RWPE1 (cell line): Measurements from ENCODE around the gene NMB.

ENCODE experiments used
- CTCF ChIA-PET: fragments of 350-600 bp; sonication (Branson Sonifier 250); formaldehyde crosslinking; extraction: SDS; loops from one replicate; lab custom pipeline; 2021; lab: Yijun Ruan, JAX
- POLR2A ChIA-PET: fragments of 400-600 bp; formaldehyde crosslinking; extraction: SDS; loops from one replicate; lab custom pipeline; 2020; ENCODE audit warnings: antibody characterized with exemption; ENCODE audit not compliant: low non-redundant PET; lab: Yijun Ruan, JAX
- DNase-seq: peaks from one replicate; pipeline ENCODE4 v3.0.0; 2012; ENCODE audit warnings: low spot score
- H3K27ac ChIP-seq: fragments of 450-650 bp; 2 replicates; pipeline ENCODE4 v1.5.1; 2017
- CTCF ChIP-seq: fragments of 450-650 bp; conservative IDR thresholded peaks from 2 replicates; pipeline ENCODE4 v1.5.1; 2017; ENCODE audit warnings: low read depth, mild to moderate bottlenecking

Gene NMB

GRCh38 chr15:84638103-84638502 lies 19.9 kb downstream of the NMB start:
- H3K27ac ChIP-seq = no peak overlapping the region
- no peak for TF ChIP-seq CTCF
- POLR2A ChIA-PET = no interaction called here
- DNase-seq = peak; percentile 53
- CTCF ChIA-PET = interaction anchor here (0.6 to 2.0 kb wide), 4 partner anchors 11 to 256 kb away, joined by 3 to 8 read pairs (median 4); no protein-coding TSS in a partner anchor

DNA sequence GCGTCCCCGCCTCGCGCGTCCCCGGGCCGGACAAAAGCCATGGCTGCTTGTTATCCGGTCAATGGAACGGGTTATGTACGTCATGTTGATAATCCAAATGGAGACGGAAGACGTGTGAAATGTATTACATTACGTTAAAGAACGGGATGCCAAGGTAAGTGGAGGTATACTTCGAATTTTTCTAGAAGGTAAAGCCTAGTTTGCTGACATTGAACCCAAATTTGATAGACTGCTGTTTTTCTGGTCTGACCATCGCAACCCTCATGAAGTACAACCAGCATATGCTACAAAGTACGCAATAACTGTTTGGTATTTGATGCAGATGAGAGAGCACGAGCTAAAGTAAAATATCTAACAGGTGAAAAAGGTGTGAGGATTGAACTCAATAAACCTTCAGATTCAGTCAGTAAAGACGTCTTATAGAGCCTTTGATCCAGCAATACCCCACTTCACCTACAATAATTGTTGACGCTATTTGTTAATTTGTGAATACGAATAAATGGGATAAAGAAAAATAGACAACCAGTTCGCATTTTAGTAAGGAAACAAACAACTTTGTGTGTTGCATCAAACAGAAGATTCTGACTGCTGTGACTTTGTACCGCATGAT lies 23.7 kb downstream of the NMB start:
- TF ChIP-seq CTCF = no peak
- DNase-seq = no peak
- POLR2A ChIA-PET = no interaction called here
- H3K27ac ChIP-seq = peak overlapping the region; percentile 80
- CTCF ChIA-PET = interaction anchor here (0.6 kb wide), 1 partner anchor 346 kb away, joined by 6 read pairs; no protein-coding TSS in a partner anchor

DNA sequence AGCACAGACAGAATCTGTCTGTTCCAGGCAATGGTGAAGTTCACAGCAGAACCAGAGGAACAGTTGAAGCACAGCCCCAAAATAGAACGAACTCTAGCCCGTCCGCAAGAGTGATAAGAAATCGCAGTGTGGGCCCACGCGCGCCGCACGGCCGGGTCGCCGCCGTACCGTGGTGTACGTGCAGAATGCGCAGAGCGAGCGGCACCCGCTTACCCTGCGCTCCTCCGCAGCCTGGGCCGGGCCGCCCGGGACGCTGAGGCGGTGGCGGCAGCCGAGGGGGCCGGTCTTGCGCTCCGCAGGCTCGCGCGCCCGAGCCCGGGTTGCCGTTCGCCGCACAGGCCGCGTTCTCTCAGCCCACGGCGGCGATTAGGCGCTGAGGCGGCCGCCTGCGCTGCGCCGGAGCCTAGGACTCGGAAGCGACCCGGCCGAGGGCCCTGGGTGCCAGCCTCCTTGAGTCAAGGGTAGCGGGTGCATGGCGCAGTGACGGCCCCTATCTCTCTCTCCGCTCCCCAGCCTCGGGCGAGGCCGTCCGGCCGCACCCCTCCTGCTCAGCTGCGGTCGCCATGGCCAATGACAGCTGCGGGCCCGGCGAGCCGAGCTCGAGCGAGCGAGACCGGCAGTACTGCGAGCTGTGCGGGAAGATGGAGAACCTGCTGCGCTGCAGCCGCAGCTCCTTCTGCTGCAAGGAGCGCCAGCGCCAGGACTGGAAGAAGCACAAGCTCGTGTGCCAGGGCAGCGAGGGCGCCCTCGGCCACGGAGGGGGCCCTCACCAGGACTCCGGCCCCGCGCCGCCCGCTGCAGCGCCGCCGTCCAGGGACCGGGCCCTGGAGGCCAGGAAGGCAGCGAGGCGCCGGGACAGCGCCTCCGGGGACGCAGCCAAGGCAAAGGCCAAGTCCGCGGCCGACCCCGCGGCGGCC lies 24.4 kb downstream of the NMB start:
- peak overlapping the region; percentile 80 for H3K27ac ChIP-seq
- POLR2A ChIA-PET = no interaction called here
- CTCF ChIA-PET = interaction anchor here (0.6 kb wide), 1 partner anchor 347 kb away, joined by 6 read pairs; no protein-coding TSS in a partner anchor
- DNase-seq = peak; percentile 55
- no peak for TF ChIP-seq CTCF

GRCh38 chr15:84631706-84632272 lies 26.2 kb downstream of the NMB start:
- ChIA-PET POLR2A (interaction anchor here (1.0 kb wide), 1 partner anchor 22 kb away, joined by 3 read pairs; the partner anchor contains the start of gene WDR73), CTCF (interaction anchor here (0.6 to 0.7 kb wide), 4 partner anchors 10 to 61 kb away, joined by 3 to 4 read pairs (median 4); no protein-coding TSS in a partner anchor)
- no peak for DNase-seq
- no peak for TF ChIP-seq CTCF
- H3K27ac ChIP-seq = peak overlapping the region; percentile 71

GRCh38 chr15:84629033-84629432 lies 29.0 kb downstream of the NMB start:
- H3K27ac ChIP-seq = no peak overlapping the region
- ChIA-PET POLR2A (interaction anchor here (0.5 kb wide), 1 partner anchor 19 kb away, joined by 3 read pairs; no protein-coding TSS in a partner anchor), CTCF (interaction anchor here (0.6 kb wide), 1 partner anchor 41 kb away, joined by 3 read pairs; no protein-coding TSS in a partner anchor)
- no peak for DNase-seq
- TF ChIP-seq CTCF = no peak

DNA sequence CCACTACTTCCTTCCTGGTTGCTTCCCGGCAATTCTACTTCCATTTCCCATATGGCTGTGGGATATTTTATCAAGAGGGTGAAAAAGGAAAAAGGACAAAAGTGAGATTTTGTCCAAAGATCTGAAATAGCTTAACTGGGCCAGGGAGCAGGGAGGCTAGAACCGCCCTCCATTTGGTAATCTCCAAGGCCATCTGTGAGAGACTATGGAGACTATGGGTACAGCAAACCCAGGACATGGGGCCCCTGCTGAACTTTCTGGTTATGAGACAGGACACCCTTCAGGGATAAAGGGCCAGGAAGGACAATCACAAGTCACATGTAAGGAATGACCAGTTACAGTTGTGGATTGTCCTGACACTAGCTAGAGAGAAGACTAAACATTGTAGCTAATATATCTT lies 32.9 kb downstream of the NMB start:
- CTCF ChIA-PET = no interaction called here
- TF ChIP-seq CTCF = no peak
- POLR2A ChIA-PET = no interaction called here
- DNase-seq = no peak
- peak overlapping the region; percentile 16; the same call in 1 of the 2 replicates for H3K27ac ChIP-seq
